Measurements from ENCODE around the gene PPM1N.
"Not testable (repeated sequence)": the region's sequence is repeated elsewhere in the genome, so short reads cannot be mapped to it uniquely, and the experiment has no call there.

GRCh38 chr19:45510352-45510751 is 12.1 kb downstream of the PPM1N start:
- TF ChIP-seq, protein P1, sequence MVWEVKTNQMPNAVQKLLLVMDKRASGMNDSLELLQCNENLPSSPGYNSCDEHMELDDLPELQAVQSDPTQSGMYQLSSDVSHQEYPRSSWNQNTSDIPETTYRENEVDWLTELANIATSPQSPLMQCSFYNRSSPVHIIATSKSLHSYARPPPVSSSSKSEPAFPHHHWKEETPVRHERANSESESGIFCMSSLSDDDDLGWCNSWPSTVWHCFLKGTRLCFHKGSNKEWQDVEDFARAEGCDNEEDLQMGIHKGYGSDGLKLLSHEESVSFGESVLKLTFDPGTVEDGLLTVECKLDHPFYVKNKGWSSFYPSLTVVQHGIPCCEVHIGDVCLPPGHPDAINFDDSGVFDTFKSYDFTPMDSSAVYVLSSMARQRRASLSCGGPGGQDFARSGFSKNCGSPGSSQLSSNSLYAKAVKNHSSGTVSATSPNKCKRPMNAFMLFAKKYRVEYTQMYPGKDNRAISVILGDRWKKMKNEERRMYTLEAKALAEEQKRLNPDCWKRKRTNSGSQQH (CRISPR knock-in tag; IDR thresholded peaks at IDR 0.05; ENCODE audit: low read depth) = not testable (repeated sequence)
- not testable (repeated sequence) for TF ChIP-seq MAFG (CRISPR knock-in tag; IDR thresholded peaks at IDR 0.05)
